ENCODE results near the gene TP53BP1. TPM values are rescaled to one million over a fixed set of nuclear protein-coding genes. Genes with fewer than 3 reads are reported as not detected.

TP53BP1 gene
- total and polyA plus RNA-seq, 8 donors: 3.3 to 85.7 (median 14.5) TPM

DNA sequence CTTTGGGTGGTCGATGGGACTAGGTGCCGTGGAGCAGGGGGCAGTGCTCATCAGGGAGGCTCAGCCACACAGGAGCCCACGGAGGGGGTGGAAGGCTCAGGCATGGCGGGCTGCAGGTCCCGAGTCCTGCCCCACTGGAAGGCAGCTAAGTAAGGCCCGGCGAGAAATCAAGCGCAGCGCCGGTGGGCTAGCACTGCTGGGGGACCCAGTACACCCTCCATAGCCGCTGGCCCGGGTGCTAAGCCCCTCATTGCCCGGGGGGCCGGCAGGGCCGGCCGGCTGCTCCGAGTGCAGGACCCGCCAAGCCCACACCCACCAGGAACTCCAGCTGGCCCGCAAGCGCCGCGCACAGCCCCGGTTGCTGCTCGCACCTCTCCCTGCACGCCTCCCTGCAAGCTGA lies 19.1 kb downstream of the TP53BP1 start:
- Histone ChIP-seq H3K9me3 (no peaks in the 10 kb centered on the region), H3K27ac (no peak overlapping the region), H3K4me1 (no peaks in the 10 kb centered on the region), H3K4me3 (no peak overlapping the region), H3K36me3 (peaks cover 38 to 99% (median 91%) of the 10 kb centered on the region in 4 donors), H3K27me3 (no peaks in the 10 kb centered on the region)
- no peak for DNase-seq
- TF ChIP-seq, protein P1, sequence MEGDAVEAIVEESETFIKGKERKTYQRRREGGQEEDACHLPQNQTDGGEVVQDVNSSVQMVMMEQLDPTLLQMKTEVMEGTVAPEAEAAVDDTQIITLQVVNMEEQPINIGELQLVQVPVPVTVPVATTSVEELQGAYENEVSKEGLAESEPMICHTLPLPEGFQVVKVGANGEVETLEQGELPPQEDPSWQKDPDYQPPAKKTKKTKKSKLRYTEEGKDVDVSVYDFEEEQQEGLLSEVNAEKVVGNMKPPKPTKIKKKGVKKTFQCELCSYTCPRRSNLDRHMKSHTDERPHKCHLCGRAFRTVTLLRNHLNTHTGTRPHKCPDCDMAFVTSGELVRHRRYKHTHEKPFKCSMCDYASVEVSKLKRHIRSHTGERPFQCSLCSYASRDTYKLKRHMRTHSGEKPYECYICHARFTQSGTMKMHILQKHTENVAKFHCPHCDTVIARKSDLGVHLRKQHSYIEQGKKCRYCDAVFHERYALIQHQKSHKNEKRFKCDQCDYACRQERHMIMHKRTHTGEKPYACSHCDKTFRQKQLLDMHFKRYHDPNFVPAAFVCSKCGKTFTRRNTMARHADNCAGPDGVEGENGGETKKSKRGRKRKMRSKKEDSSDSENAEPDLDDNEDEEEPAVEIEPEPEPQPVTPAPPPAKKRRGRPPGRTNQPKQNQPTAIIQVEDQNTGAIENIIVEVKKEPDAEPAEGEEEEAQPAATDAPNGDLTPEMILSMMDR (IDR thresholded peaks at IDR 0.05): no peak
- intact Hi-C loops (cut with DNase I; ENCODE audit: low total_unique reads): no loop called here
- 93 to 100% (median 98%) methylated on average over 11 to 25 of the region's 25 CpGs for WGBS, 5 donors

DNA sequence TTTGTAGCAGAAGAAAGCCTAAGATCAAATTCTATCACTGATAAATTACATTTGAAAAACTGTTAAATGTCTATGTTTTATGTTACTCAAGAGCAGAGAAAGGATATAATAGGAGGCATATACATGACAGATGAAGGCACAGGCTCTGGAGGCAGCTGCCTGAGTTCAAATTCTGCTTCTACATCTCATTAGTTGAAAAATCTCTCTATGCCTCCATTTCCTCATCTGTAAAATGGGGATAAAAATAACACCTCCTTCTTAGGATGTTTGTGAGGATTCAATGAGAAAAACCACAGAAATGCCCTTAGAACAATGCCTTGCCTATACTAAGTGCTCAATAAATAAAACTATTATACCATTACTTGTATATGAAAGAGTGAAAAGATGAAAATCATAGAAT lies 21.0 kb downstream of the TP53BP1 start:
- no peak overlapping the region for H3K4me3 ChIP-seq
- no peak overlapping the region for H3K27ac ChIP-seq
- peaks cover 22 to 99% (median 88%) of the 10 kb centered on the region in 4 donors for H3K36me3 ChIP-seq
- H3K4me1 ChIP-seq: no peaks in the 10 kb centered on the region
- no peaks in the 10 kb centered on the region for H3K9me3 ChIP-seq
- no peak for DNase-seq
- intact Hi-C loops (cut with DNase I; ENCODE audit: low total_unique reads): no loop called here
- H3K27me3 ChIP-seq: no peaks in the 10 kb centered on the region
- no peak for TF ChIP-seq POLR2AphosphoS5 (IDR thresholded peaks at IDR 0.05)
- TF ChIP-seq EP300 (IDR thresholded peaks at IDR 0.05): no peak
- no peak for TF ChIP-seq POLR2A (IDR thresholded peaks at IDR 0.05)
- TF ChIP-seq, protein P1 (IDR thresholded peaks at IDR 0.05): no peak

DNA sequence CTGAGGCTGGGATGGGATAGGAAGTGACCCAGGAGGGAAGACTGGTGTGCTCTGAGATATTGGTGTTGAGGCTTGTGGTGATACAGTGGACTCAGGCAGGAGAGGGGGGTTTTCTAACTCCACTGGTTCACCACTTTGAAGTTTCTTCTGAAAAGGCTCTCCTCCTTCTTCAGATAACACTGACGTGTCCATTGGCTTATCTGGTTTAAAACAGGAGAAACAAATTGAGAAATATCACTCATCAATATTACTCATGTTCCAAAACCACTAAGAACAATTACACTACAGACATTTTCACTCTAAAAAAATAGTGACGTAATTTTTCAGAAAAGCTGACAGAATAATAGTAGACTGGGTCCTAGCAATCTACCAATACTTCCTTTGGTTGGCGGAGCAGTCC lies 23.1 kb downstream of the TP53BP1 start:
- intact Hi-C loops (cut with DNase I; ENCODE audit: low total_unique reads): no loop called here
- no peak for DNase-seq
- WGBS, 5 donors: 74 to 85% (median 82%) methylated on average over 3 of the region's 3 CpGs
- H3K27me3 ChIP-seq: no peaks in the 10 kb centered on the region
- no peak overlapping the region for H3K27ac ChIP-seq
- H3K4me1 ChIP-seq: no peaks in the 10 kb centered on the region
- H3K4me3 ChIP-seq: no peak overlapping the region
- H3K36me3 ChIP-seq: peaks cover 19 to 96% (median 82%) of the 10 kb centered on the region in 4 donors
- TF ChIP-seq POLR2AphosphoS5 (IDR thresholded peaks at IDR 0.05): no peak
- H3K9me3 ChIP-seq: no peaks in the 10 kb centered on the region

DNA sequence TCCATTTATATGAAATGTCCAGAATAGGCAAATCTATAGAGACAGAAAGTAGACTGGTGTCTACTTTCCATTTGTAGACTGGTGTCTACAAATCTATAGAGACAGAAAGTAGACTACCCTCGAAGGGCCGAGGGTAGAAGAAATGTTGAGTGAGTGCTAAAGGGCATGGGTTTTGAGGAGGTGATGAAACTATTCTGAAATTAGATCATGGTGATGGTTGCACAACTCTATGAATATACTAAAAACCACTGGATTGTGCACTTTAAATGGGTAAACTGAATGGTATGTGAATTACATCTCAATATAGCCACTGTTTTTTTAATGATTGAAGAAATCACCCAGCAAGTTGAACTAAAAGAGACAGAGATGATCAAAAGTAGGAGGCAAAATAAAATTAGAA lies 27.9 kb downstream of the TP53BP1 start:
- intact Hi-C loops (cut with DNase I; ENCODE audit: low total_unique reads): no loop called here
- DNase-seq: no peak
- Histone ChIP-seq H3K4me3 (no peak overlapping the region), H3K36me3 (peaks cover 3 to 90% (median 84%) of the 10 kb centered on the region in 4 donors), H3K9me3 (no peaks in the 10 kb centered on the region), H3K4me1 (no peaks in the 10 kb centered on the region), H3K27me3 (no peaks in the 10 kb centered on the region), H3K27ac (no peak overlapping the region)
- TF ChIP-seq, protein P1 (IDR thresholded peaks at IDR 0.05): no peak
- TF ChIP-seq POLR2AphosphoS5 (IDR thresholded peaks at IDR 0.05): no peak
- TF ChIP-seq POLR2A (IDR thresholded peaks at IDR 0.05): no peak
- TF ChIP-seq EP300 (IDR thresholded peaks at IDR 0.05): no peak
- 51 to 89% (median 83%) methylated on average over 2 of the region's 2 CpGs for WGBS, 5 donors

DNA sequence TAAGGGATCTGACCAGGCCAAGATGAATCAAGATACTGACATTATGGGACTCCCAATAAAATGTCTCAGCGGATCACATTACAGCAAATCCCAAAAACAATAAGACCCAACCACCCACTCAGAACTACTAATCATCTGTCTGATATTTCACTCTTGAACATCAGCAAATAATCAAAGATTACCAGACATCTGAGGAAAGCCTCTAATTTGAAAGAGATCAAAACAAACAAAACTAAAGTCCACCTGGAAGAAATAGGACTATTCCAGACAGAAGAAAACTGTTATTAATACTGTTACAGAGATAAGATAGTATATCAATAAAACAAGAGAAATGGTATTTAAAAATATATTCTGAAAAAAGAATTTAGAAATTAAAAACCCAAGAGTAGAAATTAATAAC lies 29.0 kb downstream of the TP53BP1 start:
- TF ChIP-seq, protein P1 (IDR thresholded peaks at IDR 0.05): no peak
- no peak for TF ChIP-seq POLR2A (IDR thresholded peaks at IDR 0.05)
- no peak for TF ChIP-seq EP300 (IDR thresholded peaks at IDR 0.05)
- no peak for TF ChIP-seq POLR2AphosphoS5 (IDR thresholded peaks at IDR 0.05)
- Histone ChIP-seq H3K27ac (no peak overlapping the region), H3K9me3 (no peaks in the 10 kb centered on the region), H3K36me3 (peaks cover 3 to 90% (median 84%) of the 10 kb centered on the region in 4 donors), H3K4me1 (no peaks in the 10 kb centered on the region), H3K4me3 (no peak overlapping the region), H3K27me3 (no peaks in the 10 kb centered on the region)
- intact Hi-C loops (cut with DNase I; ENCODE audit: low total_unique reads): no loop called here
- DNase-seq: no peak
- WGBS, 5 donors: 96 to 100% (median 100%) methylated on average over 1 of the region's 1 CpG

All from stomach (tissue), 9 donors.